Activated T-helper 17 cell treated with anti-CD3 and anti-CD28 coated beads, Interleukin-2, amount 50 U/mL, for 72 hours (primary cell): ENCODE measurements around the gene SLIT3. TPM values are rescaled to one million over a fixed set of nuclear protein-coding genes. Genes with fewer than 3 reads are reported as not detected.

Source experiments
- ATAC-seq: fragments of 150-1000 bp; cut with Tn5 transposase; replicated peaks from 2 replicates; pipeline ENCODE4 v1.10.0; 2021; ENCODE audit warnings: mild to moderate bottlenecking, moderate library complexity
- H3K27ac Mint-ChIP-seq: one replicate; pipeline ENCODE4 v1.8.0; 2022; ENCODE audit warnings: mixed read lengths
- H3K27me3 Mint-ChIP-seq: one replicate; pipeline ENCODE4 v1.8.0; 2022; ENCODE audit warnings: mixed read lengths
- H3K36me3 Mint-ChIP-seq: one replicate; pipeline ENCODE4 v1.8.0; 2022; ENCODE audit warnings: low read depth, mild to moderate bottlenecking, mixed read lengths
- H3K4me1 Mint-ChIP-seq: one replicate; pipeline ENCODE4 v1.8.0; 2022; ENCODE audit warnings: mixed read lengths
- H3K4me3 Mint-ChIP-seq: one replicate; pipeline ENCODE4 v1.8.0; 2022; ENCODE audit warnings: mild to moderate bottlenecking, mixed read lengths
- H3K9me3 Mint-ChIP-seq: one replicate; pipeline ENCODE4 v1.8.0; 2022; ENCODE audit warnings: mixed read lengths
- total RNA-seq, 2 donors: library from RNA; stranded (reverse); gene quantifications; one replicate each; pipeline ENCODE4 v1.2.3, GENCODE V29; 2022

SLIT3 gene
- total RNA-seq, result under 1 TPM in 1 of 2 donors, not detected in 1; 0.26 TPM

GRCh38 chr5:169300468-169301385, at the start of gene SLIT3:
SLIT3 (minus strand) TSS chr5:169301139; CDS start chr5:169300709, 430 bp downstream.
- ATAC-seq, result no peak
- peaks cover 7% of the 10 kb centered on the region for H3K4me1 Mint-ChIP-seq
- no peaks in the 10 kb centered on the region for H3K9me3 Mint-ChIP-seq
- peaks cover 51% of the 10 kb centered on the region for H3K27me3 Mint-ChIP-seq
- H3K27ac Mint-ChIP-seq, result no peak within 1 kb of the TSS
- no peaks in the 10 kb centered on the region for H3K36me3 Mint-ChIP-seq
- no peak within 1 kb of the TSS for H3K4me3 Mint-ChIP-seq

DNA sequence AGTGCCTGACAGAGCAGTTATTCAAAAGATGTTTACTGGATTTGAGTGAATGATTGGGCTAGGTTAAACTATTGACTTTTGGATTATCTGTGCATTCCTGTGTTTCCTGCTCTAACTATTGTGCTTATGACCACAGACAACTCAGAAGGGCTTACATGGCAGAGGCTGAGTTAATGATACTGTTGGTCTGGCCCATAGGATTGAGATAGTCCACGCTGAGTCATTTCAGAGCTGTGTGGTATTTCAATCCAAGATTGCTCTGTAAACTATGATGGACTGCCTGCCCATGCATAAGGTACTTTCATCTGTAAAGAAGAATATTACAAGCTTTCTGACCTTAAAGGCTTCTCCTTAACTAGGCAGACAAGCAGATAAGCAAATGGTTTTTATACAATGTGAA, 49.1 kb upstream of the SLIT3 start:
- Mint-ChIP-seq H3K36me3 (no peaks in the 10 kb centered on the region), H3K9me3 (peaks cover 5% of the 10 kb centered on the region), H3K4me1 (no peaks in the 10 kb centered on the region), H3K4me3 (no peak overlapping the region), H3K27ac (no peak overlapping the region), H3K27me3 (peaks cover 7% of the 10 kb centered on the region)
- no peak for ATAC-seq

- no peak for ATAC-seq
- Mint-ChIP-seq H3K36me3 (no peaks in the 10 kb centered on the region), H3K9me3 (peaks cover 5% of the 10 kb centered on the region), H3K4me1 (no peaks in the 10 kb centered on the region), H3K27me3 (peaks cover 11% of the 10 kb centered on the region), H3K4me3 (no peak overlapping the region), H3K27ac (no peak overlapping the region)
These were observed 46.8 kb upstream of the SLIT3 start for GRCh38 chr5:169347786-169348185.

DNA sequence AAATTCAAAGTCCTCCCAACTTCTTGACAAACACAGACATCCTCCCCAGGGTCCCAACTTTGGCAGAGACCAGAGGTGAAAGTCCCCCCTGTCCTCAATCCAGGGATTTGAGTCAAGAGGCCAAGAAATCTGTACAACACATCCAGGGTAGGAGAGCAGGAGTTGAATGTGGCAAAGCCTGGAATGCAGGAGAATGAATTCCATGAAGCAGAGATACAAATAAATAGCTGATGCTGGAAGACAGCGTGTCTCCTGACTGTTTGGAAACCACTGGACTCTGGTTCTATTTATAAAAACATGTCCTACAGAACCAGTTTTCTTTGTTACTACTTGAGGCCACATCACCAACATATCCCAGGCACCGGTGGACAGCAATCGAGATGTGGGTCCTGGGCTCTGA, 43.7 kb upstream of the SLIT3 start:
- no peak for ATAC-seq
- Mint-ChIP-seq H3K4me3 (no peak overlapping the region), H3K36me3 (no peaks in the 10 kb centered on the region), H3K4me1 (no peaks in the 10 kb centered on the region), H3K27me3 (peaks cover 8% of the 10 kb centered on the region), H3K9me3 (peaks cover 1% of the 10 kb centered on the region), H3K27ac (no peak overlapping the region)

- H3K9me3 Mint-ChIP-seq, result no peaks in the 10 kb centered on the region
These were observed 42.8 kb upstream of the SLIT3 start for GRCh38 chr5:169343766-169344165.

GRCh38 chr5:169341556-169341955, 40.6 kb upstream of the SLIT3 start:
- Mint-ChIP-seq H3K4me3 (no peak overlapping the region), H3K27me3 (peaks cover 10% of the 10 kb centered on the region), H3K27ac (no peak overlapping the region), H3K36me3 (no peaks in the 10 kb centered on the region), H3K9me3 (no peaks in the 10 kb centered on the region), H3K4me1 (no peaks in the 10 kb centered on the region)
- ATAC-seq, result no peak

More at GRCh38 chr5:169343766-169344165, 42.8 kb upstream of the SLIT3 start:
- H3K36me3 Mint-ChIP-seq, result no peaks in the 10 kb centered on the region
- ATAC-seq, result no peak
- H3K4me3 Mint-ChIP-seq, result no peak overlapping the region
- peaks cover 6% of the 10 kb centered on the region for H3K27me3 Mint-ChIP-seq
- H3K4me1 Mint-ChIP-seq, result no peaks in the 10 kb centered on the region
- H3K27ac Mint-ChIP-seq, result no peak overlapping the region

DNA sequence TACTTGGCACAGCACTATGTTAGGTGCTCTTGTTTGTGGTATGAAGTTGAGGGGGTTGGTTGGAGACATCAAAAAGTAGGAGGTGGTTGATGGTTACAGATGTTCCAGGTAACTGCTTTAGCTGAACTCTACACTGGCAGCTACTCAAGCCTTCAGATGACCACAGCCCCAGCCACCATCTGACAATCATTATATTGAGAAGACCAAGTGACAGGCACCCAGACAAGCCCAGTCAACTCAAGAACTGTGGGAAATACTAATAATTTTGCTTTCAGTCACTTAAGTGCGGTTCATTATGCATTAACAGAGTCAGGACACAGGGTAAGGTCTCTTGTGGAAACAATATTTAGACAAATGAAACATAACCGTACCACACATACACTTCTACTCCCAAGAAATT, 38.9 kb upstream of the SLIT3 start:
- no peak overlapping the region for H3K4me3 Mint-ChIP-seq
- H3K27ac Mint-ChIP-seq, result no peak overlapping the region
- ATAC-seq, result no peak
- H3K27me3 Mint-ChIP-seq, result peaks cover 10% of the 10 kb centered on the region
- no peaks in the 10 kb centered on the region for H3K9me3 Mint-ChIP-seq
- no peaks in the 10 kb centered on the region for H3K4me1 Mint-ChIP-seq
- no peaks in the 10 kb centered on the region for H3K36me3 Mint-ChIP-seq

GRCh38 chr5:169336242-169336641, 35.3 kb upstream of the SLIT3 start:
- Mint-ChIP-seq H3K9me3 (no peaks in the 10 kb centered on the region), H3K36me3 (no peaks in the 10 kb centered on the region), H3K4me1 (no peaks in the 10 kb centered on the region), H3K4me3 (no peak overlapping the region), H3K27me3 (peaks cover 17% of the 10 kb centered on the region), H3K27ac (no peak overlapping the region)
- ATAC-seq, result no peak

- no peak for ATAC-seq
- peaks cover 17% of the 10 kb centered on the region for H3K27me3 Mint-ChIP-seq
- no peaks in the 10 kb centered on the region for H3K36me3 Mint-ChIP-seq
- H3K9me3 Mint-ChIP-seq, result no peaks in the 10 kb centered on the region
- H3K27ac Mint-ChIP-seq, result no peak overlapping the region
- H3K4me1 Mint-ChIP-seq, result no peaks in the 10 kb centered on the region
- no peak overlapping the region for H3K4me3 Mint-ChIP-seq
These were observed 34.9 kb upstream of the SLIT3 start for GRCh38 chr5:169335806-169336205.

DNA sequence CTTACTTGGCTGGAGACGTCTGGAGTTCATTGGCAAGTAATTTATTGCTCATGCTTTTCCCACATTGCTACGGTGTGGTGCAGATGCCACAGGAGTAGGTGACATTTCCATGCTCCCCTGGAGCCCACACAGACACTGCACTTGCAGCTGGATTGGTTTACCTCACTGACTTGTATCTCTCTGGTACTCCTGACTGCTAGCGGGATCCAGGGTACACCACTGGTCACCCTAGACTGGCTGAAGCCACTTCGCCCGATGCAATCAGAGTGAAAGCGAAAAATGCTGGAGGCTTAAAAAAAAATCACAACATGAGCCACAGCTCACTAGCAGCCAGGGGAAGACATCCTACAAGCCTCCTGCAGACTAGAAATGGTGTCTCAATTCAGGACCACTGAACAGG, 32.6 kb upstream of the SLIT3 start:
- H3K4me3 Mint-ChIP-seq, result no peak overlapping the region
- no peak for ATAC-seq
- no peaks in the 10 kb centered on the region for H3K9me3 Mint-ChIP-seq

DNA sequence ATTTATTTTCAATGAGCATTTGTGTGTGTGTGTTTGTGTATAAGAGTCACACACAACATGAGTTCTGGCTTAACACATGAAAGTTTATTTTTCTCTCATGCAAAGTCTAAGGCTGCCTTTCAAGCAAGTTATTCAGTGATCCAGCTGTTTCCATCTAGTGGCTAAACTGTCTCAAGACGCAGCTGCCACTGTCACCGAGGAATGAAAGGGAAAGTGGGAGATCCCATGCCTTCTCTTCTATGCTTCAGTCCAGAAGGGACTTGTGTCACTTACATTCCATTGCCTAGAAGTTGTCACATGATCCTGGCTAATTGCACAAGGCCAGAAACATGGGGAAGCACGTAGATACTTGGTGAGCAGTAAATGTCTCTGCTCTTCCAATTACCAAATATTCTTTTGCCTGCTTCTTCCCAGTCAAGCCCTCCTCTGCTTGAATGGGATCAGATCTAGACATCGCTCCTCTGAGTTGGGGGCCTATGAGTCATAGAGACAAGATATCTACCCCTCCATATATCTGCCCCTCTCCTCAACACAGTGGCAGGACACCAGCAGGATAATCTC, 30.4 kb upstream of the SLIT3 start:
- Mint-ChIP-seq H3K9me3 (no peaks in the 10 kb centered on the region), H3K4me3 (no peak overlapping the region), H3K27ac (no peak overlapping the region), H3K27me3 (peaks cover 16% of the 10 kb centered on the region), H3K36me3 (no peaks in the 10 kb centered on the region), H3K4me1 (no peaks in the 10 kb centered on the region)
- ATAC-seq, result no peak

More for the DNA sequence above, 32.6 kb upstream of the SLIT3 start:
- H3K27ac Mint-ChIP-seq, result no peak overlapping the region
- no peaks in the 10 kb centered on the region for H3K4me1 Mint-ChIP-seq
- H3K36me3 Mint-ChIP-seq, result no peaks in the 10 kb centered on the region
- peaks cover 17% of the 10 kb centered on the region for H3K27me3 Mint-ChIP-seq

DNA sequence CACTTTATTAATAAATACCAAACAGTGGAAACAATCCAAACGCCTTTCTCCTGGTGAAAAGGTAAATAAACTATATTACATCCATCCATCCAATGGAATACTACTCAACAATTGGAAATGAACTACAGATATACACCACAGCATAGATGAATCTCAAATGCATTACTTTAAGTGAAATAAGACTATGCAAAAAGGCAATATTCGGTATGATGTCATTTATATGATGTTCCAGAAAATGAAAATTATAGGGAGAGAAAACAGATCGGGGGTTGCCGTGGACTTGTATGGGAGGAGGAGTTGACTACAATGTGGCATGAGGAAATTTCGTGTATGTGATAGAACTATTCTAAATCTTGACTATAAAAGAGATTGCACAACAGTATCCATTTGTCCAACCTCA, 27.5 kb upstream of the SLIT3 start:
- Mint-ChIP-seq H3K36me3 (no peaks in the 10 kb centered on the region), H3K4me1 (no peaks in the 10 kb centered on the region), H3K4me3 (no peak overlapping the region), H3K27ac (no peak overlapping the region), H3K27me3 (peaks cover 5% of the 10 kb centered on the region), H3K9me3 (no peaks in the 10 kb centered on the region)
- ATAC-seq, result no peak

- no peak for ATAC-seq
- H3K36me3 Mint-ChIP-seq, result no peaks in the 10 kb centered on the region
- H3K4me3 Mint-ChIP-seq, result no peak overlapping the region
- H3K27me3 Mint-ChIP-seq, result peaks cover 3% of the 10 kb centered on the region
- no peak overlapping the region for H3K27ac Mint-ChIP-seq
- H3K9me3 Mint-ChIP-seq, result no peaks in the 10 kb centered on the region
- H3K4me1 Mint-ChIP-seq, result no peaks in the 10 kb centered on the region
These were observed 24.3 kb upstream of the SLIT3 start for GRCh38 chr5:169325273-169325672.

DNA sequence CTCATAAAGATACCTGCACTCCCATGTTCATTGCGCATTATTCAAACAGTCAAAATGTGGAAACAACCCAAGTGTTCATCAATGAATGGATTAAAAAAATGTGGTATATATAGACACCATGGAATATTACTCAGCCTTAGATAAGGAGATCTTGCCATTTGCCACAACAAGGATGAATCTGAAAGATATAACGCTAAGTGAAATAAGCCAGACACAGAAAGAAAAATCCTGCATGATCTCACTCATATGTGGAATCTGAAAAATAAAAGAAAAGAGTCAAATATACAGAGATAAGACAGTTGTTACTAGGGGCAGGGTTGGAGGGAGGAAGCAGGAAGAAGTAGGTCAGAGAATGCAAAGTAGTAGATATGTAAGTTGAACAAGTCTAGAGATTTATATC, 17.6 kb upstream of the SLIT3 start:
- Mint-ChIP-seq H3K4me1 (no peaks in the 10 kb centered on the region), H3K27ac (no peak overlapping the region), H3K27me3 (peaks cover 12% of the 10 kb centered on the region), H3K4me3 (no peak overlapping the region), H3K36me3 (no peaks in the 10 kb centered on the region), H3K9me3 (no peaks in the 10 kb centered on the region)
- no peak for ATAC-seq

GRCh38 chr5:169307646-169308045, 6.7 kb upstream of the SLIT3 start:
- Mint-ChIP-seq H3K36me3 (no peaks in the 10 kb centered on the region), H3K27ac (no peak overlapping the region), H3K9me3 (peaks cover 4% of the 10 kb centered on the region), H3K27me3 (peaks cover 37% of the 10 kb centered on the region), H3K4me1 (no peaks in the 10 kb centered on the region), H3K4me3 (no peak overlapping the region)
- no peak for ATAC-seq
